ENCODE results near the gene ADAM12. TPM values are rescaled to one million over a fixed set of nuclear protein-coding genes. Genes with fewer than 3 reads are reported as not detected.

The ADAM12 gene
- total and polyA plus RNA-seq, 2 donors (not counting 3 experiments of a cell fraction or from before 2014, with no cell fraction given): 0.22 to 0.33 TPM

- ChIA-PET CTCF (interaction anchor here (1.8 kb wide), 1 partner anchor 178 kb away, joined by 5 read pairs; no protein-coding TSS in a partner anchor), POLR2A (no interaction called here)
- Histone ChIP-seq H3K9me3 (replicated peaks; ENCODE audit: control insufficient read depth, insufficient read depth, low read length) (no peaks in the 10 kb centered on the region), H3K9ac (replicated peaks; ENCODE audit: extremely low read depth, insufficient read depth, low read length) (no peak overlapping the region), H3K27ac (ENCODE audit: insufficient read depth, low read depth, low read length) (no peak overlapping the region), H2AFZ (ENCODE audit: low read depth, low read length) (no peak overlapping the region), H3K27me3 (ENCODE audit: control insufficient read depth in 2 of 2, insufficient read depth in 2 of 2, low read length in 2 of 2) (no peaks in the 10 kb centered on the region), H4K20me1 (replicated peaks; ENCODE audit: control insufficient read depth, extremely low read depth, insufficient read depth, low read length) (no peaks in the 10 kb centered on the region), H3K79me2 (ENCODE audit: control insufficient read depth, insufficient read depth, low read length) (no peaks in the 10 kb centered on the region), H3K9me1 (replicated peaks; ENCODE audit: control insufficient read depth, extremely low read depth, insufficient read depth, low read length) (no peaks in the 10 kb centered on the region), H3K4me2 (ENCODE audit: insufficient read depth, low read length) (no peak overlapping the region), H3K4me1 (ENCODE audit: control insufficient read depth, extremely low read depth, insufficient read depth, low read length) (no peaks in the 10 kb centered on the region), H3K4me3 (replicated peaks in 1 of 3; ENCODE audit: insufficient read depth in 1 of 3, low read depth in 1 of 3, low read length in 3 of 3) (no peak overlapping the region), H3K36me3 (ENCODE audit: control insufficient read depth in 2 of 2, extremely low read depth in 1 of 2, insufficient read depth in 2 of 2, low read length in 2 of 2) (no peaks in the 10 kb centered on the region)
- dilution Hi-C loops (cut with MboI; ENCODE audit: extremely low pct_ligation_motif_present, low sequenced_read_pairs) (no loop called here), intact Hi-C loops (cut with micrococcal nuclease) (no loop called here)
- BruUV-seq (replicated peaks): no TSS peak
- FAIRE-seq (no peak), DNase-seq (ENCODE audit: low read depth, low spot score) (no peak)
- no peak for TF ChIP-seq MAX (IDR thresholded peaks at IDR 0.05; ENCODE audit: insufficient read depth, insufficient read length)
- no peak for TF ChIP-seq EZH2 (IDR thresholded peaks at IDR 0.05; ENCODE audit: borderline replicate concordance, low read depth, low read length, severe bottlenecking)
- no peak for TF ChIP-seq GATA2 (IDR thresholded peaks at IDR 0.05; ENCODE audit: insufficient read depth, insufficient read length, low read depth, low read length)
- no peak for TF ChIP-seq POLR2AphosphoS5 (IDR thresholded peaks at IDR 0.05; ENCODE audit: insufficient read depth, low read depth, low read length)
- TF ChIP-seq JUN (IDR thresholded peaks at IDR 0.05; ENCODE audit: borderline replicate concordance, insufficient read depth, insufficient read length, low read depth): no peak
- TF ChIP-seq MYC (IDR thresholded peaks at IDR 0.05; ENCODE audit: low read depth, low read length): no peak
- no peak for TF ChIP-seq CTCF (IDR thresholded peaks at IDR 0.05; ENCODE audit: extremely low read depth in 1 of 2, insufficient read depth in 1 of 2, low read depth in 1 of 2, low read length in 2 of 2)
- TF ChIP-seq FOS (IDR thresholded peaks at IDR 0.05; ENCODE audit: borderline replicate concordance, insufficient read depth, low read length): no peak
These were observed 227.7 kb downstream of the ADAM12 start for GRCh38 chr10:126160571-126160970.
